ENCODE data around the gene OR4D11.

DNA sequence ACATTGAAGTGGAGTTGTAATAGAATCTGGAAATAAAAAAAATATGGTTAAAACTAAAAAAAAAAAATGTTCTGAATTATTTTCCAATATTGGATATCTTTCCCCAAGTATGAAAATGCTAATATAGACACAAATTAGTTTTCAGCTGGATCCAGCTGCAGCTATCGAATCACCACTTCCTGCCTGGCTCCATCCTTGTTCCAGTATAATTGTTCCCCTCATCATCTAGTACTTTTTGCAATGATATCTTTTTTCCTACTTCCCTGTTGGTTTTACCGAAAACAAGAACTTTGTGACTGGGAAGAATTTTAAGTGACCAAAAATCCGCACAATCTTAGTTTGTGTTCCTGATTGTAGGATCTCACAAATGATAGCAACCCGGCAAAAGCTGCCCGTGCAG, 17.4 kb downstream of the OR4D11 start:
- TF ChIP-seq, protein P1, sequence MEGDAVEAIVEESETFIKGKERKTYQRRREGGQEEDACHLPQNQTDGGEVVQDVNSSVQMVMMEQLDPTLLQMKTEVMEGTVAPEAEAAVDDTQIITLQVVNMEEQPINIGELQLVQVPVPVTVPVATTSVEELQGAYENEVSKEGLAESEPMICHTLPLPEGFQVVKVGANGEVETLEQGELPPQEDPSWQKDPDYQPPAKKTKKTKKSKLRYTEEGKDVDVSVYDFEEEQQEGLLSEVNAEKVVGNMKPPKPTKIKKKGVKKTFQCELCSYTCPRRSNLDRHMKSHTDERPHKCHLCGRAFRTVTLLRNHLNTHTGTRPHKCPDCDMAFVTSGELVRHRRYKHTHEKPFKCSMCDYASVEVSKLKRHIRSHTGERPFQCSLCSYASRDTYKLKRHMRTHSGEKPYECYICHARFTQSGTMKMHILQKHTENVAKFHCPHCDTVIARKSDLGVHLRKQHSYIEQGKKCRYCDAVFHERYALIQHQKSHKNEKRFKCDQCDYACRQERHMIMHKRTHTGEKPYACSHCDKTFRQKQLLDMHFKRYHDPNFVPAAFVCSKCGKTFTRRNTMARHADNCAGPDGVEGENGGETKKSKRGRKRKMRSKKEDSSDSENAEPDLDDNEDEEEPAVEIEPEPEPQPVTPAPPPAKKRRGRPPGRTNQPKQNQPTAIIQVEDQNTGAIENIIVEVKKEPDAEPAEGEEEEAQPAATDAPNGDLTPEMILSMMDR (conservative IDR thresholded peaks at IDR 0.05), result no peak
- no peak for TF ChIP-seq EZH2 (IDR thresholded peaks at IDR 0.05; ENCODE audit: low read depth)

All from PC-9 (cell line).